ENCODE data around the gene MKNK2.

MKNK2 gene

DNA sequence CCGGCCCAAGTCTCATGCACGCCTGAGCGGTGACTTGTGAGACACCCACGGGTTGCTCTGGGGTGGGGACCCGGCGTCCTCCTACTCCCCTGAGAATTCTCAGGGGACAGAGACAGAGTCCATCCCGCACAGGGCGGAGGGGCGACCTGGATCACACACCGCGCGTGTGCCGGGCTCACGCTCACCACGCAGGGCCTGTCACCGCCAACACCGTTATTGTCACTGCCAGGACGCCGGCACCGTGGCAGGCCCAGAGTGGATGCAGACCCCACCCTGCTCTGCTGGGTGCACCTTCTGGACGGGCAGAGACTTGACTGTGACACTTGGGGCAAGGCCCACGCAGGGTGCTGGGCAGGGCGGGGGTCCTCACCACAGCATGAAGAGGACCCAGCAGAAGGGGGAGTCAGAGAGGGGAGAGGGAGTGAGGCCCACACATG is 28.8 kb upstream of the MKNK2 start:
- DNase-seq = no peak

DNA sequence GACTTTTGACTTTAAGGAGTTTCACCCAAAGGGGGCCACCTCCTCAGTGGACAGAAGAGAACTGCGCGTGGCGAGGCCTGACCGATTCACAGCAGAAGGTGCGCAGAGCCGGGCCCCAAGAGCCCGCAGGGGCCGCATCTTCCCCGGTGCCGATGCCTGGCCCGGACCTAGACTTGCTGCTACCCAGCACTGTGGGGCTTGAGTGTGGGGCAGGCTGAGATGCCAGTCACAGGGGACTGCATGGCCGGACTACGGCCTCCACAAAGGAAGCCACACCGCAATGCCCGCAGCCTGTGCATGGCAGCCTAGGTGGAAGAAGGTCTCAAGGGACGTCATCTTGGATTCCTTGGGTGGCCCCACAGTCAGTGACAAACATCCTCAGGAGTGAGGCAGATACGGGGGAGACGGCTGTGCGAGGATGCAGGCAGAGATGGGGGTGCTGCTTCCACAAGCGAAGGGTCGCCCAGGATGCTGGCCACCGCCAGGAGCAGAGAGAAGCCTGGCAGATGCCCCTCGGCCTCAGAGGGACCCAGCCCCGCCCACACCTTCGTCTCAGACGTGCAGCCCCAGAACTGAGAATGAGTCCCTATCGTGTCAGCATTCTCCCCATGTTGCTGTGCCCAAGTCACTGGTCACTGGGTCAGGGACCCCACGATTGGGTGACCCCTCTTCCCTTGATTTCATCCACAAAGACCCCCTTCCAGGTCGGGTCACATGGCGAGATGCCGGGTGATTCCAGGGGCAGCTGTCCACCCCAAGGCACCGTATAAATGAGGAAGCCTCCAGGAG is 28.2 kb upstream of the MKNK2 start:
- no peak for DNase-seq

DNA sequence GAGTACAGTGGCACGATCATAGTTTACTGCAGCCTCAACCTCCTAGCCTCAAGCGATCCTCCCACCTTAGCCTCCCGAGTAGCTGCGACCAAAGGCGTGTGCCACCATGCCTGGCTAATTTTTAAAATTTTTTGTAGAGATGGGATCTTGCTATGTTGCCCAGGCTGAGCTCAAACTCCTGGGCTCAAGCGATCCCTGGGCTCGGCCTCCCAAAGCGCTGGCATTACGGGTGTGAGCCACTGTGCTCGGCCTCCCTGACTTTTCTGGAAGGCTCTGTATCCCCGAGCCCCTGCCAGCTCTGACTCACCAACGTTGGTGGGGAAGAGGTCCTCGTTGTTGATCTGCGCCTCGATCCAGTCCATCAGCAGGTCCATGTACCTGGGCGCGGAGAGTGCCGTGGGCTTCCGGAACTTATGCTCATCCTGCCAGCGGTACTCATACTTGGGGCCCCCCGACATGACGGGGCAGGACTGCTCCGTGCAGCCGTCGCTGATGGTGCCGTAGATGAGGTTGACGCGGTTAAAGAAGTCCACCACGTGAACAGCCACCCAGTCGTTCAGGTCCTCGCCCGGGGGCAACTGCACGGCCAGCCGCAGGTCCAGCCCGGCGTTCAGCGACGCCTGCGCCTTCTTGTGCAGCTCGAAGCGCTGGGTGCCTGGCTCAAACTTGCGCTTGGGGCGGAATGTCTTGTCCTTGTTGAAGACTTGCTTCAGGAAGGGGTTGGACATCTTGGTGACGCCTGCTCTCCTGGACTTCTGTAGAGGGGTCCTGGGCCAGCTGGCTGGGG is 27.0 kb upstream of the MKNK2 start:
- no peak for DNase-seq

DNA sequence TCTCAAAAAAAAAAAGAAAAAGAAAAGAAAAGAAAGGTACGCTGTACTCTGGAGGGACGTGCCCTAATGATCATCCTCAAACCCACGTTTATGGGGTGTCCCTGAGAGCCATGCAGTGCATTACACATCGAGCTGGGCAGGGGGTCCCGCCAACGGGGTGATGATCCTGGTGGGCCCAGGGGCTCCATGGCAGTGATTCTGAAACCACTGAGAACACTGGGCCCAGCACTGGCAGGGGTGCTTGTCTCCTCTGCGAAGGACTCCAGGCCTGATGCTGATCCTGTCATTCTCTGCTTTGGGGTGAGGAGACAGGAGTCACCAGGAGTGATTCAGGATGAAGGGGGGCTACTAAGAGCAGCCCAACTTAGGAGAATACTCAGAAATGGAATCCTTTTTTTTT is 26.4 kb upstream of the MKNK2 start:
- DNase-seq = no peak

DNA sequence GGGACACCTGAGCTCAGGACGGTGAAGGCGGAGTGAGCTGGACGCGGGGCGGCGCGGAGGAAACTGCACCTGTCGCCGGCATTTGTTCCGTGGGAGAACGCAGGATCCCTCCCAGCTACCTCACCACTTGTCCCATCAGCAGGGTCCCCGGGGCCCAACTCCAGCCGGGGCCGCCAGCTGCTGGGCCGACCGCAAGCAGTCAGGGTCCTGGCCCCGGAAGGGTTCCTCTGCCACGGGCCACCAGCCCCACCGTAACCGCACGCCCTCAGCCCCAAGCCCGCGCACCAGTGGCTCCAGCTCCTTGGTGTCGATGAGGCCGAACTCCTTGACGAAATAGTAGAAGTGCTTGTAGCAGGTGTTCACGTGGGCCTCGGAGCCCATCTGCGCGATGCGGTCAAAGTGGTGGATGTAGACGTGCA is 25.5 kb upstream of the MKNK2 start:
- DNase-seq = no peak

DNA sequence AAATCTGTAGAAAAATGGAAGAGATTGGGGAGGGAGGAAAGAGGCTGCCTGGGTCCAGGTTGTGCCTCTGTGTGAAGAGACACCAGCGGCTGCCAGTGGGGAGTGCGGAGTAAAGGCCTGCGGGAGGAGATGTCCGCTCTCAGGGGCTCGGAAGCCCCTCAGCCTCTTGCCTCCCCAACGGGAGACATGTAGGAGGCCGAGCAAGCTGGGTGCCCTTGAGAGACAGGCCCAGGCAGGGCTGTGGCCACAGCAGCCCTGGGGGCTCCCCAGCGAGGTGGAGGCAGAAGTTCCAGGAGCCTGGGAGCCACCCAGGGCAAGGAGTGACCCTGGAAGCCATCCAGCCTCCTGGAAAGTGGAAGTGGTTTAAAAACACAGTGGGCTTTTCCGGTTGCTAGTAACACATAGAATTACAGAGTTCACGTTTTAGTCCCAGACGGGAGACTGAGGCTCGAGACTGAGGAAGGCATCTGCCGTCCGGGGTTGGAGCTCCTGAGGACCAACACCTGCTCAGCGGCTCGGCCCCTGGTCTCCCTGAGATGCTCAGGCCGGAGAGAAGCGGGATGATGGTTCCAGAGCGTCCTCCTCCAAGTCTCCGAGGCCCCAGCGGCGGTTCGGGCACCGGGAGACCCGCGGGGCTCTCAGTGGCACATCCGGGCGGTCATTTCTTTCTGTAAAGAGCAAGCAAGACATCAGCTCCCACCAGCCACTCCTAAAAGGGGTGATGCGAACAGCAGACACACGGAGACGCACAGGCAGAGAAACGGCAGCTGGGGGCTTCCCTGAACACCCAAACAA is 21.9 kb upstream of the MKNK2 start:
- no peak for DNase-seq

DNA sequence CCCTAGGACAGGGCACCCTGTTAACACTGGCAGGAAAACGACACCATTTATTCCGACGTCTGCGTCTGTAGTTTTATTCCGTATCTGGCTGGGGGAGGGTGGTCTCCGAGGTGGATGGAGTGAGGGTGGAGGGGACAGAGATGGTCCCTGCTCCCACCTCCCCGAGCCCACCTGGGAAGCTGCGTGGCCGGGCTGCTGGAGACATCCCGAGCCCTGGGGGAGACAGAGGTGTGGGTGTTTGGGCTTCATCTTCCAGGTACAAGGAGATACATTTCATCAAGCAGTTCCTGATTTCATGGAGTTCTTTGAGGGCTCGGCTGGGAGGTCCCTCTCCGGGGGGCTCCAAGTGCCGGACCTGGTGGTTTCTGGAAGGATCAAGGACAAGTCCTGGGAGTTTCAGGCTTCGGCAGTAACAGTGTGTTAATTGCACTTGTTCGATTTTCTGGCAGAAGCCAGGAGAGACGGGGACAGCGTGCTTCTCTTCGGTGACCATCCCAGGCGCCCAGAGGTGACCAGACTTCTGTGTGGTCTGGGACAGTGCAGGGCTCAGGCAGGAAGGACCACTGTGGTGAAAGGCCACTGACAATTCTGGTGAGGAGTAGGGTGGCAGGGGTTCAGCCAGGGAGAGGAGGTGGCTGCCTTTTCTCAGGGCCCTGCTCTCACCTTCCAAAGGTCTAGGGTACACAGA is 20.1 kb upstream of the MKNK2 start:
- no peak for DNase-seq

DNA sequence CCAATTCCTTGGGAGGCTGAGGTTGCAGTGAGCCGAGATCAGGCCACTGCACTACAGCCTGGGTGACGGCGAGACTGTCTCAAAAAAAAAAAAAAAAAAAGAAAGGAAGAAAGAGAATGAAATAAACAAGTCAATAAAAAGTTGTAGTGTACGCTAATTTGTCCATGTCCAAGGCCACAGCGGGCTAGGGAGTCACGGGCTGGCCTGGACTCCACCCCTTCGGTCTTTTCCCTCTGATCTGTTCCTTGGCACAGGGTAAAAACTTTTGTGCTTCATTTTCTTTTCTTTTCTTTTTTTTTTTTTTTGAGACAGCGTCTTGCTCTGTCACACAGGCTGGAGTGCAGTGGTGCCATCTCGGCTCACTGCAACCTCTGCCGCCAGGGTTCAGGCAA is 19.4 kb upstream of the MKNK2 start:
- no peak for DNase-seq

DNA sequence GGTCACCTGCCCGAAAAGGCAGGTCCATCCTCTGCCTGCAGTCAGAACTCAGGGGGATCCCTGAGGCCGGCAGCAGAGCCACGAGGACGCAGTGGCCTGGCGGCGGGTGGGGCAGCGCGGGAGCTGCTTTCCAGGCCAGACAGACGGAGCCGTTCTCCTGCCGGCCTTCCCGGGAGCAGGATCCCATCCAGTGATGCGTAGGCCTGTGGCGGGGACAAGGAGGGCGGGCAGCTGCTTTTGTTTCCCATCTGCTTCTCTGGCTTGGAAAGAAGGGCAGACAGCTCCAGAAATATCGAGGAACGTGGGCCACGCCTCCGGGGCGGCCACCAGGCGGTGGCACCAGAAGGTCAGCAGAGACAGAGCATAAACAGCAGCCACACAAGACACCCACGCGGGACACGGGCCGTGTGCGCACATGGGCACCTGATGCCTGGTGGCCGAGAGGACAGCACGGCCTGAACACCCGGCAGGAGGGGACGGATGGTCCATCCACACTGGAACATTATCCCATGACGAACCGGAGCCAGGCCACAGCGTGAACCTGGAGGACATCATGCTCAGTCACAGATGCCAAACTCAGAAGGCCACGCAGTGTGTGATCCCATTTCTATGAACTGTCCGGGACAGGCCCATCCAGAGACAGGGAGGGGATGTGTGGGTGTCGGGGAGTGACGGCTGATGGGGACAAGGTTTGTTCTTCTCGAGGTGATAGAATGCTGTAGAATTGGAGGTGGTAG is 13.9 kb upstream of the MKNK2 start:
- no peak for DNase-seq

DNA sequence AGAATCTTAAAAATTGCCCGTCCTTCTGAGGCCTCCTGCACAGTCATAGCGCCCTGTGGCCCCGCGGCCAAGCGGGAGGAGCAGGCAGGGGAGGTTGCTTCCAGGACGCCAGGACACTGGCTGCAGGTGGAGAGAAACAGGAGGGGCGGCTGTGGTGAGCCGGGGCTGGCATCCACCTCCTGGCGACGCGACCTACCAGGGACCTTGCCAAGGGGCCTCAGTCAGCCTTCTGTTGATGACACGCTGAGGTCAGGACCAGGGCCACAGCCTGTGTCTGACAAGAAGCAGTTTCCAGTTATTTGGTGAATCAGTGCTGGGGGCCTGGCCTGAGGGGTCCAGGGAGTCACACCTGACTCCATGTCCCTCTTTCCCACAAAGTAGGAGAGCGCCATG is 13.3 kb upstream of the MKNK2 start:
- peak; percentile 49 for DNase-seq

DNA sequence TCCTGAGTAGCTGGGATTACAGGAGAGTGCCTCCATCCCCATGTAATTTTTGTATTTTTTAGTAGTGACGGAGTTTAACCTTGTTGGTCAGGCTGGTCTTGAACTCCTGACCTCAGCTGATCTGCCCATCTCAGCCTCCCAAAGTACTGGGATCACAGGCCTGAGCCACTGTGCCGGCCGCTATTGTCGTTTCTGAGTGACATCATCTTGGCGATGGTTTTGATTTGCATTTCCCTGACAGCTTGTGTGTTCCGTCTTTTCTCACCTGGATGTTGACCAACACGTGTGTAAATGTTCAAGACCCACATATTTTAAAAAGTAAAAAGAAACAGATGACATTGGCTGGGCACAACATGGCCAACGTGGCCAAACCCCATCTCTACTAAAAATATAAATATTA is 12.8 kb upstream of the MKNK2 start:
- DNase-seq = no peak

DNA sequence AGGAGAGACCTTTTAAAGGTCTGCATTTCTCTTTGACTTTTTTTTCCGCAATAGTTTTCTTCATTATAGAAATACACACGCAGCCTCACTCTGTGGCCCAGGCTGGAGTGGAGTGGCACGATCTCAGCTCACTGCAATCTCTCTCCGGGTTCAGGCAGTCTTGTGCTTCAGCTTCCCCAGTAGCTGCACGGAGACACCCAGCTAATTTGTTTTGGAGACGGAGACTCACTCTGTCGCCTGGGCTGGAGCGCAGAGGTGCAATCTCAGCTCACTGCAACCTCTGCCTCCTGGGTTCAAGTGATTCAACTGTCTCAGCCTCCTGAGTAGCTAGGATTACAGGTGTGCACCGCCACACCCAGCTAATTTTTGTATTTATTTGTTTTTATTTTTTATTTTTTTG is 11.7 kb upstream of the MKNK2 start:
- DNase-seq = no peak

DNA sequence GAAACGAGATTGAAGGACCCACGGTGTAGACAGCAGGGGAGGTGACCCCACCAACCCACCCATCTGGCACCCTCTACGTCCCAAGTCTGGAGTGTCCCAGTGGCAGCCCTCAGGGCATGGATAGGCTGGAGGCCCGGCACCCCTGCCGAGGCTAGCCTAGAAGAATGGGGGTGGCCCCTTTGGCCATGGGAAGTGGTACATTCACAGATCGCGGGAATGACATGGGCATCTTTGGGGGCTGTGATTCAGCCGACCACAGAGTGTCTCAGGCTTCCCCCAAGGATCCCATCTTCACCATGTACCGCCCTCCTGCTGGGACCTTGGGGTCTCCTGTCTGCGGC is 11.3 kb upstream of the MKNK2 start:
- peak; percentile 55 for DNase-seq

DNA sequence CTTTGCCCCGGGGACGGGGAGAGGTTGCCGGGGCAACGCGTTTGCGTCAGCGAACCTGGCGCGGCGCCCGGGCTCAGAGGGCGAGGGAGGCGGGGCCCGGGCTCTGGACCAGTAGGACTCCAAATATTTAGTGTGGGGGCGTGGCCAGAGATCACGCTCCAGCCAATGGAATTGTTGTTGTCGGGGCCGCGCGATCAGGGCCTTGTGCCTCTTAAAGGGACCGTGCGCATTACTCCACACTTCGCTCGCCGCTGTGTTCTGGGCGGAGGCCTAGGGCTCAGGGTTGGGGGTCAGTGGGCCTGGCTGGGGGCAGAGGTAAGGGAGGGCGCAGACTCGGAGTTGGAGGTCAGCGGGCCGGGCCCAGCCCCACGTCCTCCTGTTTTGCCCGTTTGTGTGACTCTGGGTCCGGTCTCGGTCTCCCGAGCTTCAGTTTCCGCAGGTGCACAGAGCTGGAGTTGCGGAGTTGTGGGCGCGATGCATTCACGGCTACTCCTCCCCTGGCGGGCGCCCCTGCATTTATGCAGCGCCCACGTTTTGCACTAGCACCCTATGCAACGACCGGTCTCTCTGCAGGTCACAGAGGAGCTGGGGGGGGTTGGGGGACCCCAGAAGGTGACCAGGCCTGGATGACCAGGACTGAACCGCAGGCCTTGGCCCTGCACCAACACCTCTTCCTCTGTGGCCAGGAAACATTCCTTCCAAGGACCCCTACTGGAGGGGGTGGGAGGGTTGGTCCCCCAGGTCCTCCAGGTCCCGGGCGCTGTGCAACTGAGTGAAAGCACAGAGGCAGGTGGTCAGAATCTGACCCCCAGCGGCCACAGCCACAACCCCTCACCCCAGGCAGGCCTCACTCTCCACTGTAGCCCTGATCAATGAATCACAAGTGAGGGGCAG is 10.7 kb upstream of the MKNK2 start:
- DNase-seq = peak; percentile 100

DNA sequence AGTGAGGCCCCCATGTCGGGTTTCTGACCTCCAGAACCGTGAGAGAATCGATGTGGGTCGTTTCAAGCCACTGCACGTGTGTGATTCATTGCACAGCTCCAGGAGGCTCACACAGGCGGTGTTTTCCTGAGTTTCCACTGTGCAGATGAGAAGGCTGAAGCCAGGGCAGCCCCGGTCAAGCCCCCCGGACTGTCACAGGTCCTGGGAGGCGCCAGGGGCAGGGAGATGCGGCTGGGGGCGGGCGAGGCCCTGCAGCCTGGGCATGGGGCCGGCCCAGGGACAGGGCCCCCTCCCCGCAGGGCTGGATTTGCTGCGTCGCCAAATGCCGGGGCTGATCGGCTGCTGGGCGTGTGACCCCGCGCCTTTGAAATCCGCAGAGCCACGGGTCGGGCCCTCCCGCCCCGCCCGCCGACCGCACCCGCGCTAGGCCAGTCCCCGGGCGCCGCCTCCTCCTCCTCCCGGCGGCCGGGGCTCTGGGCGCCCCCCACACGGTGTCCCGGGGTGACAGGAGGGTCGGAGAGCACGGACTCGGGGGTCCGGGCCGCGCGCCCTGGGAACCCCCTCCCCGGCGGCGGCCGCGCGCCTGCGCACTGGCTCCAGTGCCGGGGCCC is 9.9 kb upstream of the MKNK2 start:
- peak; percentile 79 for DNase-seq

DNA sequence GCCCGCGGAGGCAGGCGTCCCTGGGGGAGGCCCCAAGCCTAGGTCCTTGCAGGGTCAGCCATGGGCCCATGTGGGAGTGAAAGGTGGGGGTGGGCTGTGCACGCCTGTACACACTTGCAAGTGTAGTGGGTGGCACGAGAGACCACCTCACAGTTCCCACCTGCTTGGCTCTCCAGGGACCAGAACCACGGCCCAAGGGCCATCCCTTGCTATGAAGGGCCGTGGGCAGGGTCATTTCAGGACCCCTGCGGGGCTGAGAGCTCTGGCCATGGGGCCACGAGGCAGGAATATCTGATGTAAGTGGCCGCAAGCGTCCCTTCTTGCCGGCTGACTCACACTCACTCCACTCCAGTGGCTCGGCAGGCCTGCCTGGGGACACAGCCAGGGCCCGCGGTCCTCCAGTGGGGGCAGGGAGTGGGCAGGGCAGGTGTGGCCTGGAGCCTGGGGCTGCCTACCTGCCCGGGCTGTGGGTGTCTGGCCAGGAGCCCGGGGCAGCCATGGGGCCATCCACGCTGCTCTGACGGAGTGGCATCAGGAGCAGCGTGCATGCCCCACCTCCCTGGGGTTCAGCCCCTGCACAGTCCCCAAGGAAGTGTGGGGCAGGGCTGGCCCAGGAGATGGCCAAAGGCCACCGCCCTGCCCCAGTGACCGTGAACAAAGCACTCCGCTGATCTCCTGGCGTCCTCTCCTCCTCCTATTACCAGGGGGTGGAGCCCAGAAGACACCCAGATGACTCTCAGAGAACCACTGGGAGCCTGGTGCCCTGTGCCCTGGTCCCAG is 8.6 kb upstream of the MKNK2 start:
- DNase-seq = peak; percentile 56

DNA sequence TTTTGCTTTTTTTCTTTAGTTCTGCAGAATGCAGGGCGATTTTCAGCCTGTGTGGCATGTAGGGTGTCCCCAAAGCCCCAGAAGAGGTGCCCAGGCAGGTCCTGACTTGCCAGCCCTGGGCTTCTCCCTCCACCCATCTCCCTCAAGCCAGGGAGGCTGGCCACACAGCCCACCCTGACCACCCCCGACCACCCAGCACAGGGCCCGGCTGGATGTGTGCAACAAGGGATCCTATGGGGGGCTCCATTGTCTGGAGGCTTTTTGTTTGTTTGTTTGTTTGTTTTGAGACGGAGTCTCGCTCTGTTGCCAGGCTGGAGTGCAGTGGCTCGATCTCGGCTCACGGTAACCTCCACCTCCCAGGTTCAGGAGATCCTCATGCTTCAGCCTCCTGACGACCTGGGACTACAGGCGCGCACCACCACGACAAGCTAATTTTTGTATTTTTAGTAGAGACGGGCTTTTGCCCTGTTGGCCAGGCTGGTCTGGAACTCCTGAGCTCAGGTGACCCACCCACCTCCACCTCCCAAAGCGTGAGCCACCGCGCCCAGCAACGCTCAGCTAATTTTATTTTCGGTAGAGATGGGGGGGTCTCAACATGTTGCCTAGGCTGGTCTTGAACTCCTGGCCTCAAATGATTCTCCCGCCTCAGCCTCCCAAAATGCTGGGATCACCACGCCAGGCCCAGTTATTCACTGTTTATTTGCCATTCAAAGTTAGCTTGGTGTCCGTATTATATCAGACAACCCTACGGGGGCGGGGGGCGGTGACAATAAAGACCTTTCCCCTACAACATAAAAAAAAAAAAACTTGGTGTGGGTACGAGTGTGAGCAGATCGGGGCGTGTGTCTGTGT is 7.8 kb upstream of the MKNK2 start:
- DNase-seq = no peak

DNA sequence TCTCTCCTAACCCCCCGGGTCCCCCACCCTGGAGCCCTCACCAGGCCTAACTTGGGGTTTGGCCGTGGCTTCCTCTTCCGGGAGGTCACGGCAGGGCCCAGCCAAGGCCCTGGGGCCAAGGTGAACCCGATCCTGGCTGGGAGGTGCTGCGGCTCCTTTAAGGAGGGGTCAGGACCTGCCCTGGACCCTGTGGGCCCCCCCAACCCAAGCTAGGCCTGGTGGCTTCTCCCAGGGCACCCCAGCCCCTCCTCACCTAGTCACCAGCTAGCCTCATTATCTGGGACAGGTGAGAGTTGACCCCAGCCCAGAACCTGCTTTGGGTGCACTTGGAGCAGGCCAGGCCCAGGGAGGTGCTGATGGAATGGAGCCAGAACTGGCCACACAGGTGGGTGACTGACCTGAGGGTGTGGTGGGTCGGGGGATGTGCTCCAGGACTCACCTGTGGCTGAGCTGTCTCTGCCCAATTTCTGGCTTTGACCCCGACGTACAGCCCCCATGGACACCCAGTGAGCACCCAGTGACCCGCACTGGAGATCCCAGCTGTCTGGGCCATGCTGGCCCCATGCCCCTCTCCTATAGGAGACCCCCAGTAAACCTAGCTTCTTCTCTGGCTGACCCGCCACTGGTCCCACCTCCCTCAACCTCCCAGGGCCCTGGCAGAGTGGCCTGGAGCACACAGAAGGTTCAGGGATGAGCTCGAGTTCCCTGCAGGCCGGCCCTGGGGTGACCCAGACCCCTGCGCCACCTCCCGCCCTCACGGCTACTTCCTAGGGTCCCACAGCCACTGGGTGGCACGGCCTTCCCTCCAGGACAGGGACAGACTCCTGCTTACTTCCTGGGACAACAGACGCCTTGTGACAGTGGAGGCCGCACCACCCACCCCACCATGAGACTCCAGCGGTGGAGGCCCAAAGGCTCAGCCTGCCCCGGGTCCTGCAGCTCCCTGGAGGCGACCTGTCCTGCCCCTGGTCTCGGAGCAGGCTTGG is 6.7 kb upstream of the MKNK2 start:
- peak; percentile 52 for DNase-seq

Data from activated CD8-positive, alpha-beta memory T cell treated with anti-CD3 and anti-CD28 coated beads, Interleukin-2, amount 50 U/mL, for 48 hours (primary cell).